HG02938 (cell line): ENCODE measurements around the gene GAPDH.
"Not testable (repeated sequence)": the region's sequence is repeated elsewhere in the genome, so short reads cannot be mapped to it uniquely, and the experiment has no call there.

Experiments used
- ATAC-seq: cut with Tn5 transposase; IDR thresholded peaks from one replicate; pipeline ENCODE4 v1.9.1; 2021; ENCODE audit warnings: mild to moderate bottlenecking, moderate library complexity; ENCODE audit not compliant: unreplicated experiment

GAPDH gene

GRCh38 chr12:6528539-6529235 lies 5.6 kb upstream of the GAPDH start:
- no peak for ATAC-seq

GRCh38 chr12:6529291-6529737 lies 5.0 kb upstream of the GAPDH start:
- ATAC-seq, result no peak

- no peak for ATAC-seq
These were observed 3.6 kb upstream of the GAPDH start for GRCh38 chr12:6530576-6531260.

GRCh38 chr12:6532051-6532926 lies 2.0 kb upstream of the GAPDH start:
- no peak for ATAC-seq

- ATAC-seq, result peak; percentile 1
These were observed 1.2 kb upstream of the GAPDH start for GRCh38 chr12:6532927-6533652.

- peak; percentile 4 for ATAC-seq
These were observed 729 bp upstream of the GAPDH start for GRCh38 chr12:6533653-6533922.

GRCh38 chr12:6534695-6534944 lies 303 bp downstream of the GAPDH start:
- ATAC-seq, result peak; percentile 2

- ATAC-seq, result no peak
These were observed 804 bp downstream of the GAPDH start for GRCh38 chr12:6534945-6535696.

GRCh38 chr12:6535697-6535946 lies 1.3 kb downstream of the GAPDH start:
- no peak for ATAC-seq

- no peak for ATAC-seq
These were observed 1.9 kb downstream of the GAPDH start for GRCh38 chr12:6535960-6536847.

GRCh38 chr12:6536894-6537579 lies 2.7 kb downstream of the GAPDH start:
- no peak for ATAC-seq

- ATAC-seq, result not testable (repeated sequence)
These were observed 3.5 kb downstream of the GAPDH start for GRCh38 chr12:6537580-6538419.

GRCh38 chr12:6538420-6539313 lies 4.3 kb downstream of the GAPDH start:
- no peak for ATAC-seq

GRCh38 chr12:6539314-6539682 lies 5.0 kb downstream of the GAPDH start:
- ATAC-seq, result no peak

- ATAC-seq, result no peak
These were observed 5.4 kb downstream of the GAPDH start for GRCh38 chr12:6539707-6540134.

GRCh38 chr12:6540181-6540877 lies 6.0 kb downstream of the GAPDH start:
- no peak for ATAC-seq
